ENCODE measurements around the gene HAGHL. TPM values are rescaled to one million over a fixed set of nuclear protein-coding genes. Genes with fewer than 3 reads are reported as not detected.
A peak's percentile ranks its signal among the peaks of the same experiment; 100 is the strongest.

HAGHL gene, protein sequence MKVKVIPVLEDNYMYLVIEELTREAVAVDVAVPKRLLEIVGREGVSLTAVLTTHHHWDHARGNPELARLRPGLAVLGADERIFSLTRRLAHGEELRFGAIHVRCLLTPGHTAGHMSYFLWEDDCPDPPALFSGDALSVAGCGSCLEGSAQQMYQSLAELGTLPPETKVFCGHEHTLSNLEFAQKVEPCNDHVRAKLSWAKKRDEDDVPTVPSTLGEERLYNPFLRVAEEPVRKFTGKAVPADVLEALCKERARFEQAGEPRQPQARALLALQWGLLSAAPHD
- total RNA-seq (14.5 and 15.5 TPM in 2 replicates), polyA plus RNA-seq (31.5 and 32.3 TPM in 2 replicates)

DNA sequence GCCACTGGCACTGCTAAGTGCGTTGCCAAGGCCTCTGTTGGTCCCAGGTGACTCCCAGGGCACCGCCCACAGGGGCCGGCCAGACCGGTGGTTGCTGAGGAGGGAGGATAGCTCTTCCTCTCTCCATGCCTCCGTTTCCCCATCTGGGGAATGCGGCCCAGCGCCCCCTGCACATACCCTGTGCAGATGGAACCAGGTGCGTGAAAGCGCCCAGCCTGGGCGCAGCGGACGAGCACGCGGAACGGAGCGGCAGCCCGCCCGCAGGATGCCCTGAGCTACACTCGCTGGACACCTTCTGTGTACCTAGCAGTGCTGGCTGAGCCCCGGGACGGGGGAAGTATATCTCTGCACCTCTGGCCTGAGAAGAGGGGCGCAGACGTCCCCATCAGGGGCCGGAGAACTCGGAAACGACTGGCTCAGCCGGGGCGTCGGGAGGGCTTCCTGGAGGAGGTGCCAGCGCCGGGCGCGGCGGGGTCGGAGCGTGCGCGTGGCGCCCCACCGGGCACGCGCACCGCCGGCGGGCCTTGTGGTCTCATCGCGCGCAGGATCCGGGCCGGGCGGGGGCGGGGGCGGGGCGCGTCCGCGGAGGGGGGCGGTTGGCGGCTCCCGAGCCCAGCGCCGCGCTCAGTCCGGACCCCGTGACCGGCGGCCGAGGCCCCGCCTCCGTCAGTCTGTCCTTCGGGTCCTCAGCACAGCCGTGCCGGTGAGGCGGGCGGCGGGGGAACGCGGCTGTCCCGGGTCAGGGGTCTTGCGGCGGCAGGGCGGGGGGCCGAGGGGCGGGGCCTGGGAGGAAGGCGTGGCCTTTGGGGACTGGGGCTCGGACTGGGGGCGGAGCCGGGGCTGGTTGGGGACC lies at the start of gene HAGHL, which contains the start of gene CCDC78:
HAGHL (plus strand) TSS at position 669 of the 853 bp plus-strand sequence. CDS start 404 bp downstream, outside the sequence.
CCDC78 (minus strand) TSS at position 6 of the 853 bp plus-strand sequence. CDS start 76 bp downstream, outside the sequence.
- TF ChIP-seq EZH2 (IDR thresholded peaks at IDR 0.05; ENCODE audit: borderline replicate concordance) = no peak
- no peak for TF ChIP-seq EZH2phosphoT487 (IDR thresholded peaks at IDR 0.05; ENCODE audit: low read depth, severe bottlenecking, unreplicated experiment)
- TF ChIP-seq, protein P1, sequence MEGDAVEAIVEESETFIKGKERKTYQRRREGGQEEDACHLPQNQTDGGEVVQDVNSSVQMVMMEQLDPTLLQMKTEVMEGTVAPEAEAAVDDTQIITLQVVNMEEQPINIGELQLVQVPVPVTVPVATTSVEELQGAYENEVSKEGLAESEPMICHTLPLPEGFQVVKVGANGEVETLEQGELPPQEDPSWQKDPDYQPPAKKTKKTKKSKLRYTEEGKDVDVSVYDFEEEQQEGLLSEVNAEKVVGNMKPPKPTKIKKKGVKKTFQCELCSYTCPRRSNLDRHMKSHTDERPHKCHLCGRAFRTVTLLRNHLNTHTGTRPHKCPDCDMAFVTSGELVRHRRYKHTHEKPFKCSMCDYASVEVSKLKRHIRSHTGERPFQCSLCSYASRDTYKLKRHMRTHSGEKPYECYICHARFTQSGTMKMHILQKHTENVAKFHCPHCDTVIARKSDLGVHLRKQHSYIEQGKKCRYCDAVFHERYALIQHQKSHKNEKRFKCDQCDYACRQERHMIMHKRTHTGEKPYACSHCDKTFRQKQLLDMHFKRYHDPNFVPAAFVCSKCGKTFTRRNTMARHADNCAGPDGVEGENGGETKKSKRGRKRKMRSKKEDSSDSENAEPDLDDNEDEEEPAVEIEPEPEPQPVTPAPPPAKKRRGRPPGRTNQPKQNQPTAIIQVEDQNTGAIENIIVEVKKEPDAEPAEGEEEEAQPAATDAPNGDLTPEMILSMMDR (IDR thresholded peaks at IDR 0.05; ENCODE audit: poor library complexity) = no peak
- Histone ChIP-seq H3K4me1 (ENCODE audit: insufficient read depth) (peaks cover 20% of the 10 kb centered on the region), H3K4me2 (peak within 1 kb of the TSS; percentile 99), H3K36me3 (replicated peaks; ENCODE audit: insufficient read depth, low read depth) (no peaks in the 10 kb centered on the region), H4K20me1 (ENCODE audit: insufficient read depth, poor library complexity, severe bottlenecking) (peaks cover 5% of the 10 kb centered on the region), H3K9me3 (ENCODE audit: low read depth) (no peaks in the 10 kb centered on the region), H3K27ac (no peak within 1 kb of the TSS), H3K79me2 (no peaks in the 10 kb centered on the region), H3K27me3 (peaks cover 7% of the 10 kb centered on the region), H3K9me2 (replicated peaks; ENCODE audit: insufficient read depth) (no peaks in the 10 kb centered on the region), H3K4me3 (peak within 1 kb of the TSS; percentile 38), H2AFZ (peak within 1 kb of the TSS; percentile 45)
- DNase-seq (ENCODE audit: low spot score) = peak; percentile 74
- 5% methylated on average over 31 of the region's 88 CpGs for WGBS (ENCODE audit: low lambda C conversion rate, missing lambda C conversion rate)

DNA sequence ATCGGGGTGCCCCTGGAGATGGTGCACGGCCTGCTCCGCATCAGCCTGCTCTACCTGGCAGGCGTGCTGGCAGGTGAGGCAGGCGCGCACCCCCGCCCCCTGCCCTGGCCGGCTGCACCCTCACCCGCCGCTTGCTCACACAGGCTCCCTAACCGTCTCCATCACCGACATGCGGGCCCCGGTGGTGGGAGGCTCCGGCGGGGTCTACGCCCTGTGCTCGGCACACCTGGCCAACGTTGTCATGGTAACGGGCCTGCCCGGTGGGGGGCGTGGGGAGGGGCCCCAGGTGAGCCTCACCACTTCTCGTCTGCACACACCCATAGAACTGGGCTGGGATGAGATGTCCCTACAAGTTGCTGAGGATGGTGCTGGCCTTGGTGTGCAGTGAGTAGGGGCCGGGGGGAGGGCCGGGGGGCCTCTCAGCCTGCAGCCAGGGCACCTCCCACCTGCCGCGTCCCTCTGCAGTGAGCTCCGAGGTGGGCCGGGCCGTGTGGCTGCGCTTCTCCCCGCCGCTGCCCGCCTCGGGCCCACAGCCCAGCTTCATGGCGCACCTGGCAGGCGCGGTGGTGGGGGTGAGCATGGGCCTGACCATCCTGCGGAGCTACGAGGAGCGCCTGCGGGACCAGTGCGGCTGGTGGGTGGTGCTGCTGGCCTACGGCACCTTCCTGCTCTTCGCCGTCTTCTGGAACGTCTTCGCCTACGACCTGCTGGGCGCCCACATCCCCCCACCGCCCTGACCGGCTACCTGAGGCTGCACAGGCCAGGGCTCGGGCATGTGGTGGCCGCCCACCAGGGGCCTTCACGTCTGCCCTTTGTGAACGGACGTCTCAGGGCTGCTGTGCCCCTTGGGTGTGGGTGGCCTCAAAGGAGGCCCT lies 49.4 kb upstream of the HAGHL start:
- H4K20me1 ChIP-seq (ENCODE audit: insufficient read depth, poor library complexity, severe bottlenecking) = peaks cover 20% of the 10 kb centered on the region
- H3K9me2 ChIP-seq (replicated peaks; ENCODE audit: insufficient read depth) = no peaks in the 10 kb centered on the region
- H3K79me2 ChIP-seq = peaks cover 19% of the 10 kb centered on the region
- H2AFZ ChIP-seq = no peak overlapping the region
- WGBS (ENCODE audit: low lambda C conversion rate, missing lambda C conversion rate) = 93% methylated on average over 34 of the region's 57 CpGs
- no peak overlapping the region for H3K4me3 ChIP-seq
- H3K9me3 ChIP-seq (ENCODE audit: low read depth) = no peaks in the 10 kb centered on the region
- peaks cover 31% of the 10 kb centered on the region for H3K4me1 ChIP-seq (ENCODE audit: insufficient read depth)
- no peak for TF ChIP-seq EZH2 (IDR thresholded peaks at IDR 0.05; ENCODE audit: borderline replicate concordance)
- TF ChIP-seq, protein P1 (IDR thresholded peaks at IDR 0.05; ENCODE audit: poor library complexity) = no peak
- TF ChIP-seq EZH2phosphoT487 (IDR thresholded peaks at IDR 0.05; ENCODE audit: low read depth, severe bottlenecking, unreplicated experiment) = no peak
- no peak overlapping the region for H3K4me2 ChIP-seq
- no peaks in the 10 kb centered on the region for H3K36me3 ChIP-seq (replicated peaks; ENCODE audit: insufficient read depth, low read depth)
- no peak overlapping the region for H3K27ac ChIP-seq
- no peak for DNase-seq (ENCODE audit: low spot score)
- H3K27me3 ChIP-seq = no peaks in the 10 kb centered on the region

DNA sequence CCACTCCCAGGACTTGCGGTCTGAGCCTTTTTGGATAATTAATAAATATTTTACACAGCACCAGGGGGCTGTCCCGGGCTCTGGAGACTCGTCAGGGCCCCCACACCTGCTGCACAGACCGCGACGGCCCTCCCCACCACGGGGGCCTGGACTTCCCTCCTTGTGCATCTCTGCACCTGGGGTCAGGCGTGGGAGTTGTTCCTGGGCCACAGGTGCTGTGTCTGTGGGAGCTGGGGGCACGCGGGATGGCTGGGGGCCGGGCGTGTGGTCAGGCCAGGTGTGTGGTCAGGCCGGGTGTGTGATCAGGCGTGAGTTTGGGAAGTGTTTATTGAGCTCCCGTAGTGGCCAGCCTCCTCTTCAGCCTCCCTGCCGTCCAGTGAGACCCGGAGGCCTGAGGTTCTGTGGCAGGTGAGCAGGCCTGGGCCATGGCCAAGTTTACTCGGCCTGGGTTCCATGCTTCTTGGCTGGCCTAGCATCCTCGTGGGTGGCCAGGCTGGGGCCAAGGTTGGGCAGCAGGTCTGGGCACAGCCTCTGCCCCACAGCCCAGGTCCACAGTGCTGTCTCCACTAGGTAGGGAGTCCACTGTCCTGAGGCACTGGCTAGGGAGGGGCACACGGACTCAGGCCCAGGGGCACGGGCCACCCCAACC lies 48.6 kb upstream of the HAGHL start:
- Histone ChIP-seq H3K4me3 (no peak overlapping the region), H3K9me2 (replicated peaks; ENCODE audit: insufficient read depth) (no peaks in the 10 kb centered on the region), H3K4me1 (ENCODE audit: insufficient read depth) (peaks cover 34% of the 10 kb centered on the region), H3K27ac (no peak overlapping the region), H4K20me1 (ENCODE audit: insufficient read depth, poor library complexity, severe bottlenecking) (peaks cover 24% of the 10 kb centered on the region), H3K79me2 (peaks cover 27% of the 10 kb centered on the region), H3K9me3 (ENCODE audit: low read depth) (no peaks in the 10 kb centered on the region), H3K4me2 (no peak overlapping the region), H2AFZ (no peak overlapping the region), H3K27me3 (no peaks in the 10 kb centered on the region), H3K36me3 (replicated peaks; ENCODE audit: insufficient read depth, low read depth) (no peaks in the 10 kb centered on the region)
- TF ChIP-seq EZH2 (IDR thresholded peaks at IDR 0.05; ENCODE audit: borderline replicate concordance) (no peak), EZH2phosphoT487 (IDR thresholded peaks at IDR 0.05; ENCODE audit: low read depth, severe bottlenecking, unreplicated experiment) (no peak)
- TF ChIP-seq, protein P1 (IDR thresholded peaks at IDR 0.05; ENCODE audit: poor library complexity) = no peak
- DNase-seq (ENCODE audit: low spot score) = no peak
- 96% methylated on average over 21 of the region's 21 CpGs for WGBS (ENCODE audit: low lambda C conversion rate, missing lambda C conversion rate)
